IgD-negative memory B cell (primary cell): Measurements from ENCODE around the gene LMTK3. TPM values are rescaled to one million over a fixed set of nuclear protein-coding genes. Genes with fewer than 3 reads are reported as not detected.

ENCODE experiments used
- polyA plus RNA-seq: library from polyadenylated mRNA; unstranded; fragments of 300-500 nt; fragmentation: Illumina TruSeq; gene quantifications from one replicate; pipeline ENCODE4 v1.2.3, GENCODE V29; 2021

LMTK3 gene
- polyA plus RNA-seq, 1 donor from 2014 or later = not detected

Other genes starting within 250 kb of the LMTK3 start
- 0.30 TPM for gene ZNF114, start 241.8 kb downstream of the LMTK3 start, polyA plus RNA-seq
- gene EMP3, start 186.3 kb downstream of the LMTK3 start, polyA plus RNA-seq = 586 TPM
- 16.2 TPM for gene TMEM143, start 147.9 kb downstream of the LMTK3 start, polyA plus RNA-seq
- not detected for gene SYNGR4, start 147.5 kb downstream of the LMTK3 start, polyA plus RNA-seq
- 29.2 TPM for gene KDELR1, start 120.3 kb downstream of the LMTK3 start, polyA plus RNA-seq
- not detected for gene GRIN2D, start 118.2 kb downstream of the LMTK3 start, polyA plus RNA-seq
- gene GRWD1, start 65.9 kb downstream of the LMTK3 start, polyA plus RNA-seq = 40.3 TPM
- gene KCNJ14, start 56.3 kb downstream of the LMTK3 start, polyA plus RNA-seq = 0.48 TPM
- gene CYTH2, start 42.5 kb downstream of the LMTK3 start, polyA plus RNA-seq = 31.8 TPM
- not detected for gene SULT2B1, start 40.3 kb upstream of the LMTK3 start, polyA plus RNA-seq
- not detected for gene SPACA4, start 94.9 kb upstream of the LMTK3 start, polyA plus RNA-seq
- not detected for gene FAM83E, start 103.2 kb upstream of the LMTK3 start, polyA plus RNA-seq
- gene RPL18, start 107.3 kb upstream of the LMTK3 start, polyA plus RNA-seq = 2,549 TPM
- gene SPHK2, start 107.7 kb upstream of the LMTK3 start, polyA plus RNA-seq = 11.0 TPM
- 86.1 TPM for gene DBP, start 125.5 kb upstream of the LMTK3 start, polyA plus RNA-seq
- 11.6 TPM for gene CA11, start 134.4 kb upstream of the LMTK3 start, polyA plus RNA-seq
- 0.66 TPM for gene NTN5, start 161.2 kb upstream of the LMTK3 start, polyA plus RNA-seq
- gene FUT2, start 184.1 kb upstream of the LMTK3 start, polyA plus RNA-seq = not detected
- gene MAMSTR, start 207.9 kb upstream of the LMTK3 start, polyA plus RNA-seq = 0.45 TPM
- 0.26 TPM for gene RASIP1, start 228.8 kb upstream of the LMTK3 start, polyA plus RNA-seq
- not detected for gene IZUMO1, start 235.1 kb upstream of the LMTK3 start, polyA plus RNA-seq
- not detected for gene FUT1, start 240.8 kb upstream of the LMTK3 start, polyA plus RNA-seq
- not detected for gene FGF21, start 243.7 kb upstream of the LMTK3 start, polyA plus RNA-seq